ENCODE results near the gene CAV2.

Gene CAV2

DNA sequence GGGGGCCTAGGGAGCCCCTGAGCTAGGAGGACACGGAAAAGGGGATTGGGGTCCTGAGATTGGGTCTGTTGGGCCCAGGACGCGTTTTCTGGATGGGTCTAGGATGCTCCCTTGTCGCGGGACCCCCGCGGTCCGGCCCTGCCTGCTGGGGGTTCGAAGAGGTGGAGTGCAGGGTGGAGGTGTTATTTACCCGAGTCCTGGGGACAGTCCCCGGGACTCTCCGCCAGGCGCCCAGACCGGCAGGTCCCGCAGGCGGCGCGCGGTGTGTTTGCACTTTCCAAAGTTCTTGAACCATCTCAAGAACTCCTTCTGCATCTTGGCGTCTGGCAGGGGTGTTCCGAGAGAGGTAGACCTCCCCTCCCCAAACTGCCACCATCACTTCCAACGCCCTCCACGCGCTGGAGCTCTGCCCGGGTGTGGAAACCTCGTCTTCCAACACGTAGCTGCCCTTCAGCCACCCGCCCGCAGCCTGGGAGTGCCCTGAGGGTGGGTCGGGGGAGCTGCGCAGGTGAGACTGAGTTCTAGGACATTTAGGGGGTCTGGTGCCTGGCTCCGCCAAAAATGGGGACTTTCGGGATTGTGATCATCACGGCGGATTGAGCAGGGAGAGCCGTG is 25.9 kb downstream of the CAV2 start:
- peak; percentile 53 for DNase-seq

DNA sequence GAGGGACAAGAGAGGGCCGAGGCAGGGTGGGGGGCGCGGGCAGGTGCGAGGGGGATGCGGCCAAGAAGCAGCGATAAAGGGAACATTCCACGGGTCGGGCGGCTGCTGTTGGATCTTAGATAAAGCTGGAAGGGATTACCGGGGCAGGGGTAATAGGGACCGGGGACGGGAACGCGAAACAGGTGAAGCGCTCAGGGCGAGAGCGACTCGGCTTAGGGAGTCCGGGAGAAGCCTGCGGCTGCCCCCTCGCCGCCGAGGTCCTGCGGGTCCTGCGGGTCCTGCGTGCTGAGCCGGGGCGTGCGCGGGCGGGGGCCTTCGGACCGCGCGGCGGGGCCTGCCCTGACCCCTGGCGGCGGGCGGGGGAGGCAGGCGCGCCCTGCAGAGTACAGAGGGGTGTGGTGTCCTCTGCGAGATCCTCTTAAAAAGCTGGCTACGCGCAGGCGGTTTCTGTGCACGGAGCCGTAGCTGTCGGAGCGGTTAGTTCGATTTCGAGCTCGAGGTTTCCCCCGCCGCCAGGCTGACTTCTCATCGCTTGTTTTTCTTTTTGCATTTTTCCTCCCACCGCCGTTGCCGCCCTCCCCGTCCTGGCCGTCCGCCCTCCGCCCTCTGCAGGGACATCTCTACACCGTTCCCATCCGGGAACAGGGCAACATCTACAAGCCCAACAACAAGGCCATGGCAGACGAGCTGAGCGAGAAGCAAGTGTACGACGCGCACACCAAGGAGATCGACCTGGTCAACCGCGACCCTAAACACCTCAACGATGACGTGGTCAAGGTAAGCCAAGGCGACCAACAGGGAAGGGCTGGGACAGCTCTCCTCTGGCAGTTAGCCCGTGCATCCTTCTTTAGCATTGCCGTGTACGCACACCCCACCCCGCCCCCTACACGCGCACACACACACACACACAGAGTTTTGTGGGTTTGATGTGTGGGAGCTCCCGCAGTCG is 26.6 kb downstream of the CAV2 start:
- peak; percentile 74 for DNase-seq

DNA sequence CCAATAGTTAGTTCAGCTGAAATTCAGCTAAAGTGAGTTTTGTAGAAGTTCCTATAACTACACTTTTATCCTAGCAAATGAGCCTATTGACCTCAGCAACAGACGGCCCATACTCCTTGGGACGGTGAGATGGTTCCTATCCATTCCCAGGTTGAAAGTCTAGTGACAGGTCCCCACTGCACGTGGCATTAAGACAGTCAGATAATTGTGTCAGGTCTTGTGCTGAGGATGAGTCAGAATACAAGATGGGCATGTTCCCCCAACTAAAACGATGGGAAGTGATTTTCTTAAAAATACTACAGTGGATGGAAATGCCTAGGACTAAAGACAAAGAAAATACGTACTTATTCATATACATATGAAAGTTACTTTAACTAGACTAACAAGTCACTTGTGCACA is 27.4 kb downstream of the CAV2 start:
- DNase-seq = no peak

DNA sequence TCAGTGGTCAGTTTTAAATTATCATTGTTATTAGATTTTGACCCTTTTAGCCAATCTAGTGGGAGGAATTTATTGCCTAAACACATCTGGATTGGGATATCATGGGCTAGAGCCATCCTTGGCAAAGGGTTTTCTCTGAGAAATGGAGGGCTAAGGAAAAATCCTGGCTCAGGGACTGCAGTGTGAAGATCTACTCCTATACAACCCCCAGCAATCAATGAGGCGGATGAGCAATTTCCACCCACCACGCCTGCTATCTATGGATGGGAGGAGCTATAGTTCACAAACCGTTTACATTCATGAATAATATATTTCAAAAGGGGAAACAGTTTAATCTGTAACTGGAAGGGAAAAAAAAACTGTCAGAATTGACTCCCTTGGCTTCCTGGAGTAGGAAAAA is 28.0 kb downstream of the CAV2 start:
- DNase-seq = no peak

DNA sequence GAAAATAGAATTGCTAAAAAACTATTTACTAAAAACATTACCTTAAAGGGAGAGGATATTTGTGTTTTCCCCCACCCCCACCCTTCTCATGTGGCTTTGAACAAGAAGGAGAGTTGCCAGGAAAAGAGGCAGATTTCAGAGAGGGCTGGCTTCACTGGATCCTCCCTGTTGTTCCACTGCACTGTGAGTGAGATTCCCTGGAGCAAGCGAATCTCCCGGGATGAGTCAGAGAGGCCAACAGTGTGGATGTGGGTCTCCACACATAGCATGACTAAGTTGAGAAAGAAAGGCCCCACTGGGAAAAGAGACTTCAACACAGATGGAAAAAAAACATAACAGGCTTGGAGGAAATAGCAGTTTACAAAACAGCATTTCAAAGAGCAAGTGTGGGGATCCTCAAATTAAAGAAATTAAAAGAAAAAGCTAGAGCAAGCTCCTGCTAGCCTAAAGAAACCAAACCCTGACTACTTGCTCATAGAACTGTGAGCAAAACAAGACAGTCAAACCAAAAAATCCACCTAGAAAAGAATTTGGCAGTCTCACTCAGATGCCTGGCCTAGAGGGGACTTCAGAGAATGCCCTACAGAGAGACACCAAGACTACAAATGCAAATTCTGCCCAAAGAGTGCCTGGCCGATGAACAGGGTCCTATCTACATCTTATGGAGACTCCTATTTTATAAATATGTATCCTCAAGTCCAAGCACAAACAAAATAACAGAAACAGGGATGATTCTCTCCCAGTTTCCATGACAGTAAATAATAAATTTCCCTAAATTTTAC is 28.7 kb downstream of the CAV2 start:
- DNase-seq = no peak

DNA sequence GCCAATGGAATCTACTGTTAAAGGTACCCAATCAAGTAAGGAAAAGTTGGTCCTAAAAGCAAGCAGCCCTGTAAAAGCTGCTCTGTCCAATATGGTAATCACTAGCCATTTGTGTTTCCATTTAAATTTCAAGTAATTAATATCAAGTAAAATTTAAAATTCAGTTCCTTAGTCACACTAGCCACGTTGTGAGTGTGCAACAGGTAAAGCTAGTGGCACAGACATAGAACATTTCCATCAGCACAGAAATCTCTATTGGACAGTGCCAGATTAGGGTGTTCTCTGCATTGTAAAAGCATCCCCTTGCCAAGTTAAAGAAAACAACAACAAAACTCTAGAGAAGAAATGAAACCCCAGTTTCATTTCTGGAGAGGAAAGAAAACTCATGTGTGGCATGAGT is 29.7 kb downstream of the CAV2 start:
- DNase-seq = no peak

DNA sequence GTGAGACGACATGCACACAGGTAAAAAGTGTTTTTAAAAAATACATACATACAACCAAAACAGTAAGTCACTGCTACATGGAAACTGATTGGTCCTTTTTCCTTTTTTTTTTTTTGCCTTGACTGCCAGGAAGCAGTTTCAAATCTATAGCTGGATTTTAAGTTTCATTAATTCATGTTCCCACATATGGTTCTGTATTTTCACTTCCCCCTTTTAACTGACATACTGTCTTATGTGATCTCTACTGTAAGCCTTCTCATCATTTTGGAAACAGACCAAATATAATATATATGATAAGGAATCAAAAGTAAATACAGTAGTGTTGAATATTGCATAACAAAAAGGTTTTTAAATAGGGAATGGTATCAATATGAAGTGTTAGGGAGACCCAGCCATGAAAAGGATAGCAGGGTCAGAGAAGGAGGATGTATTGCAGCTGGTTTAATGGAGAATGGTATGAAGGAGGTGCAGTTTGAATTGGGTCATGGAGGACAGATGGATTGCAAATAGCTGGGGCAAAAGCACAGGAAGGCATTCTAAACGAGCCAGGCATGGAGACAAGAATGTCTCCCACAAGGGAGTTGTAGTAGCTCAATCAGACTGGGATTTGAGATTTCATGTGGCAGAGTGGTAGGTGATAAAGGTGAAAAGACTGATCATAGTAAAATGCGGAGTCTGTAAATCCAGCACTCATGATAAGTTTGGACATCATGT is 30.7 kb downstream of the CAV2 start:
- no peak for DNase-seq

DNA sequence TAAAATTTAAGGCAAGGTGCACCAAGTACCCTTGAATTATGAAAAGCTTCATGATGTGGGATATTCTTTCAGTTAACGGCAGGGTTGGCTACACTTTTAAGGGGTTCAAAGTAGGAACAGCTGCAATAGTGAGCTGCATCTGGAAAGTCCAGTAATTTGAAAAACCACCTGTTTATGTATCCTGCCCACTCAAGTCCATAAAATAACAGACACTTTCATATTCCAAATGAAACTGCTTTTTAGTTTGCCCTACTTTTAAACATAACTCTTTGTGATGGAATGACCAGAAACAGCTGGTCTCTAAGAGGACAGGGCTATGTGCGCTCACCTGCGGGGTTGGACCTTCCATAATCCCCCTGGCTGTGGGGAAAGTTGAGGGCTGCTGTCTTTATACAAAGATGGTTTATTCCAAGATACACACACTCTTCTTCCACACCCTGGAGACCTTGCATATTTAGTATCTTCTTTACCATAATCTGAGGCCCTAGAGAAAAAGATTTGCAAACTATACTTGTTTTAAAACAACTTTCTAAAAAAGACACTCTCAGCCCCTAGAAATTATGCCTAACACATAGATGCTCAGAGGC is 32.7 kb downstream of the CAV2 start:
- DNase-seq = no peak

DNA sequence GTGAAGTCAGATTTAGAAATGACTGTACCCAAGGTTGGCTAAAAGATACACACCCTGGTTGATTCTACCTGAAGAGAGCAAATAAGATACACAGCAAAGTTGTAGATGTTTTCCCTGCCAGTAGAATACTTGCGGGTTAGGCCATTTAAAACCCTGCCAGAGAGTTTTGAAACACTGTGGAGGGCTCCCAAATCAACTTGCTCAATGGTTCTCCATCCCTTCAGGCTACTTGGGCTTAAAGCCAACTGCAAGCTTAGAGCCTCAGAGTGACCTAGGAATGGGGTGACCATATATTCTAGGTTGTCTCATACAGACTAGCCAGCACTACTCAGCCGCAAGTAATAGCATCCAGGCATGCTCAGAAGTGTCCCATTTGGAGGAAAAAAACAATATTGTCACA is 35.3 kb downstream of the CAV2 start:
- DNase-seq = no peak

DNA sequence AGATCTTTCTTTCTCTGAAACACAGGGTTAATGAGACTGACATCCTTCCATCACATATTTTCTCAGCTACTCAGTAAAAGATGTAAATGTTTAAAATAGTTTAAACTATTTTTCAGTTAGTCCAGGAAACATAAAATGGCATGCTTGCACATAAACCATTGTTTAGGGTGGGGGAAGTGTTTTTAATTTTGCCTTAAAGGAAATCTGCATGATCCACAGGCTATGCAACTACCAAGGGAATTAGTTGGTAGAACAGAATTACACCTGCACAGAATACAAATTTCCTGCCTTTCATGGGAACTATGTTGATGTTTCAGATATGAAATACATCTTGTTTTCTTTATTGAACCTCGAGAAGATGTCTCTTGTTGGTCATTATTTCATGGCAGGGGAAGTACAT is 35.9 kb downstream of the CAV2 start:
- DNase-seq = no peak

DNA sequence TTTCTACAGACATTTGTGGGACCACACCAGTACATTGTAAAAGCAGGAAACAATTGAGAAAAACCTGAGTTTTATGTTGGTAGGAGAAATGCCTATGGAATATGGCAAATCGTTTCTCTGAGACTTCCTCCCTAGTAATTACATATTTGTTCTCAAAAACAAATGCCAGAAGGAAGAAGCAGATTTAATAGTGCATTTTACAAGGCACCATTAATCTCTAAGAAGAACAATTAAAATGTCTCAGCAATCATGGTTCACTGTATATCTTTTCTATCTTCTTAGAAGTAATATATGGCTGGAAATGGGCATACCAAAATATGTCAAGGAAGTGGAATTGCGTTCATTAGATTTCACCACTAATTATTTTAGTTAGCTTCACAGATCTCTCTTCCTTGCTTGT is 38.6 kb downstream of the CAV2 start:
- DNase-seq = no peak

DNA sequence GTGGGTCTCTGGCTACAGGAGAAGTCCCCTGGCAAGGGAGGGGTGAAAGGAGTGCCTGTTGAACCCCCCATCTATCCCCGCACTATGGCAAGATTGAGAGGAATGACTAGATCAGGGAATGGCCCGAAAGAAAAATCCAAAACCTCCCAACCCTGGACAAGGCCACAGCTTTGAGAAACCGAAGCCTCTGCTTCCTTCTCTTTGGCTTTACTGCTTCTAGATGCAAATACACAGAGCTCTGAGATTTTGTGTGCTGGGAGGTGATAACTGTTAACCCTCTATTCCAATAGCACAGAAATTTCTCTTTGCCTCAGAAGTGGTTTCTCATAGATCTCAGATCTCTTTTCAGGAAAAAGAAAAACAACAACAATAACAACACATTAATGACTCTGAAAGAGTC is 40.3 kb downstream of the CAV2 start:
- no peak for DNase-seq

DNA sequence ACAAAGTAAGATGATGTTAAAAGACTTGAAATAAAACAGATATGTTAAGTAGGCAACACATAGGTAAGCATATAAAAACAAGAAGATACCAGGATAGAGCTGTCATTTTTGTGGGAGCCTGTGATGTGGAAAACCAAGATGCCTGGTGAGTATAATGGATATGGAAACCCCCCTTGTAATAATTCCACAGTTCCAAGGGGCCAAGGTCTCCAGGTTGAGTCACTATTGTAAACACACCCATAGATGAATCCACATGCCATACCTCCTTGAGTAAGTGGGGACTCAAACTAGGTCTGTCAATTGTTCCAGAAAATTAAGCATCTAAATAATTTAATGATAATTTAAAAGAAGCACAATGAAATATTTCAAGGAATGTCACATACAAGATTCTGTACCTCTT is 41.2 kb downstream of the CAV2 start:
- no peak for DNase-seq

DNA sequence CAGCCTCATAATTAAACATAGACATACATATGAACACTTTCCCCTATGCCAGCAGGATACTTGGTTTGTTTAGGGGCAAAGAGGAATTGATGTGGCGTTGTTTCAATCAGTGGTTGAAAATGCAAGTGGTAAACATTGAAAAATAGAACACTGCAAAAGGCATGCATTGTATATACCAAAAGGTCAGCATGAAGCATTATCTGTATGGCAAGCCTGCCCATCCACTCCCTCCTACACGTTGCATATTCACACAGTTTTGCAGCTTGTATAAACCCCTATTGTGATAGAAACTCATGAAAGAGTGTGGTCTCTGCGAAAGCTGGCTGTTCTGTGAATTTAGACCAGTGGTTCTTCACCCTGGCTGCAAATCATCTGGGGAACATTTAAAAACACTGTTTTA is 42.4 kb downstream of the CAV2 start:
- DNase-seq = no peak

DNA sequence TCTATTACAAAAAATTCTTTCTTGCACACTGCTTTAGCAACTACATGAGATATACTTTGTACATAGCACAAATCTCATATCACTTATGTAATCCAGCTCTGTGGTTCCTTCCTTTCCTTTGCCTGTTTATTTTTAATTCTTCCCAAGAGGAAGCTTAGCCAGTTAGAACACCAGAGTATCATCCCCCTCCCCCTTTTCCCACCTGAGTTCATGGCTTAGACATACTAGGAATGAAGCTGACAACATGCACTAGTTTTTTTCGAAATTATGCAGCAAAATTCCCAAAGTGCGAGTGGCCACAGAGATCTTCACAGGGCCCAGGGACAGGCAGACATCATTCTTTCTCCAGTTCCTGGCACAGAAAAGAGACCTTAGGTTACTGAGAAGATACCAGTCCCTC is 43.1 kb downstream of the CAV2 start:
- DNase-seq = no peak

DNA sequence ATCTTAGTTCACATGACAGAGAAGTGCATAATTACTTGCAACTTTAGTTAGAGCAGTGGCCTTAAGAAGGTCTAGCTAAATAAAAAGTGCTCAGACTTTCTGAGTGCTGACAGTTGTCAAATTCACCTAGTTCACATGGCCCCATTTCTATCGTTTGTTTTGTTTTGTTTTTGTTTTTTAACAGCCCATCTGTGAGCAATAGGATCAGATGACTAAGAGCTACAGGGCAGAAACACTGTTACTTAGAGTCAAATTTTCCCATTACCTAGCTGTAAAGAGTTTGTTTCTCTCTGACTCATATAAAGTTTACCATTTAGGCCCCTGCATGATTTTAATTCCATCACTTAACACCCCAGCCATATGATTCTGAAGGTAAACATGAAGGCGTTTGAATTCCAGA is 44.1 kb downstream of the CAV2 start:
- DNase-seq = no peak

DNA sequence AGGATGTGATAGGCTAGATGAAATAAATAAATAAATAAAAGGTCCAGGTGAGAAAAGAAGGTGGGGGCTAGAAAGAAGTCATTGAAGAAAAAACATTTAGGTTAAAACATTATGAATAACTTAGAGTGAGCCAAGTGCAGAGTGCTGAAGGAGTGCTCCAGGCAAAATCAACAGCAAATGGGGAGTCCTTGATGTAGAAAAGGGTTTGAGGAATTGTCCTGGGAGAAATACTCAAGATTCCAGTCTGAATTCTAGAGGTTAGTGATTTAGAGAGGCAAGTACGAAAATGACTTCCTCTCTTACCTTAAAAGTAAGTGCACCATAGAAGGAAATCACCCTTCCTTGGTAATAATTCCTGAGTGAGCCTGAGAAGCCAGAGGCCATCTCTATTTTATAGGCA is 44.9 kb downstream of the CAV2 start:
- no peak for DNase-seq

DNA sequence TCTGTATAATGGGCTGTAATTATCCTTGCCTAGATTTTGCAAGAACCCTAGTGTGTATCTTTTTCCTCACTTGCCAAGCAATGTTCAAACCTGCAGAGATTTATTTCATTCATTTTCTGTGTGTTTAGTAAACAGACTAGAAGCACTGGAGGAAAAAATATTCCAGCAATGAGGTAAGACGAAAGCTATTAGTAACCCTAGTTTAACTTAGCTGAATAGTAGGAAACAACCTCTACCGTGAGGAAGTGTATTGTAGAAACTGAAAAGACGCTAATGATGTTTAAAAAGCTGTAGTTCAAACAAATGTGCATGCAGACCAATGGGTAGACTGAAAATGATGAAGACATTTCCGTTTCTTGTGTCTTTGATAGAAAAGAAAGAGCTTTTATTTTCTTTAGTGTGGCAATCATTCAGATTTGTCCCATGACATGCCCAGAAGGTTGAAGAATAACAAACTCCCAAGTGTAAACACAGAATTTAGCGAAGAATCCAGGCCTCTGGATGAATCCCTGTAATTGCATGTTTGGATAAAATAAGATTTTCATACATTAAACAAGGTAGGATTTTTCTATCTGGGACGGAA is 46.0 kb downstream of the CAV2 start:
- no peak for DNase-seq

DNA sequence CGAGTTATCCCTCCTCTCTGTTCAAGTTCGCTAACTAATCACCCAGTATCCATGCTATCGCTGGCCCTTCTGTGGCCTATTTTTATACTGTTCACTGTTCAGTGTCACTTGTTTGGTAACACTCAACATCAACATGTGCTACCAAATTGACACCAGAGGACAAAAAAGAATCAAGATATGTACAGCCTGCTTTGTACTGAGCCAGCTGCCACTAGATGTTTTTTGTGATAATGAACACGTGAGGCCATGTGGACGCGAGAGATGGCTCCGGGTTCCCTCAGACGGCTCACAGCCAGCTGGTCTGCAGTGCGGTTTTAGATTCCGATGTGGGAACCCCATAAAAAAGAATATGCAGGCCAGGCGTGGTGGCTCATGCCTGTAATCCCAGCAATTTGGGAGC is 46.5 kb downstream of the CAV2 start:
- DNase-seq = no peak

DNA sequence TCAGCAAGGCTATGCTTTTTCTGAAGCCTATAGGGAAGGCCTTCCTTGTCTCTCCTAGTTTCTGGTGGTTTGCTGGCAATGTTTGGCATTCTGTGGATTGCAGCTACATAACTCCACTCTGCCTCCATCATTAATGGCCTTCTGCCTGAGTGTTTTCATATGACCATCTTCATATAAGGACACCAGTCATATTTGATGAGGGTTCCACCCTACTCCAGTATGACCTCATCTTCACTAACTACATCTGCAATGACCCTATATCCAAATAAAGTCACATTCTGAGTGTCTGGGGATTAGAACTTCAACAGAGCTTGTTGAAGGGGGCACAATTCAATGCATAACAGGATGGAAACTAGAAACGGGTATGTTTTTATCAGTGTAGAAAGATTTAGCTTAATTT is 47.4 kb downstream of the CAV2 start:
- DNase-seq = no peak

DNA sequence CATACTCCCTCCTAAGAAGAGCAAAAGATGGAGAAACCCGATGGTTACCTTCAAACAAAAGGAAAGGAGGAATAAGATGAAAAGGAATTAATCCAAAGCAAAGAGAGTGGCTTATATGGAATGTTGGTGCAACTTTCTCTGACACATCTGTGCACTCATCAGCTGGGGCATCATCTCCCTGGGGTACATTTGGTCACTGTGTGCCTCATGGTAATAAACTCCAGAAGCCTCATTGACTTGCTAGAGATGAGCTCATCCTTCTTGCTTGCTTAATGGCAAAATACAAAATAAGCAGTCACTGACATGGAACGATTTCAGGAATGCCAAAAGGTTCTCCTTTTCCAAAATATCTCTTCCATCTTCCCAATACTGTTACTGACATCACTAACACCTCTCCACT is 47.8 kb downstream of the CAV2 start:
- no peak for DNase-seq

DNA sequence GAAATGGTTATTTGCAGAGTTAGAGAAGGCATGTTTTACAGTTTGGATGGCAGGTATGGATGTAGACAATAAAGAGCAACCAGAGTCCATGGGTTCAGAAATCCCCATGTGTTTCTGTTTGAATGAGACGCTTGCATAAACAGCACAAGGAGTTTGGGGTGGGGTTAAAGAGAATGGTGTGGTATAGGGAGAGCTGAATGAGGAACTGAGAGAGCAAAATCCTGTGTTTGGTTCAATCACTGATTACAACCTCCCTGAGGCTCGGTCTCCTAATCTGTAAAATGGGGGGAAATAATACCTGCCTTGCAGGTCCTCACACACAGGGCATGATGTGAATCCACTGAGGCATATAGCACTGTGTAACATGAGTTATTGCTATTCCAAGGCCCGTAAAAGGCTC is 49.0 kb downstream of the CAV2 start:
- no peak for DNase-seq

All from stimulated activated CD4-positive, alpha-beta T cell treated with anti-CD3 and anti-CD28 coated beads, Interleukin-15, amount 100 ng/mL, for 24 hours (primary cell).